ENCODE data around the gene NDUFB7. TPM values are rescaled to one million over a fixed set of nuclear protein-coding genes. Genes with fewer than 3 reads are reported as not detected.
A peak's percentile ranks its signal among the peaks of the same experiment; 100 is the strongest.
"Not testable (repeated sequence)": the region's sequence is repeated elsewhere in the genome, so short reads cannot be mapped to it uniquely, and the experiment has no call there.

NDUFB7 gene
- total RNA-seq = 131 and 133 TPM in 2 replicates

- H3K9me3 Mint-ChIP-seq = no peaks in the 10 kb centered on the region
- H3K27ac Mint-ChIP-seq = peak within 1 kb of the TSS; percentile 79
- peak within 1 kb of the TSS; percentile 97 for H3K4me3 Mint-ChIP-seq
- DNase-seq (ENCODE audit: low spot score) = peak; percentile 90
- peaks cover 29% of the 10 kb centered on the region for H3K4me1 Mint-ChIP-seq (ENCODE audit: low read depth)
- no peaks in the 10 kb centered on the region for H3K27me3 Mint-ChIP-seq (ENCODE audit: insufficient read depth)
- intact Hi-C loops (cut with micrococcal nuclease) = loop anchor here (1.0 to 5.0 kb wide), 4 partner anchors 15 to 845 kb away; partner anchors contain the start of gene AKAP8L
- peaks cover 4% of the 10 kb centered on the region for H3K36me3 Mint-ChIP-seq (ENCODE audit: low read depth)
Measured at GRCh38 chr19:14571695-14572490, at the start of gene NDUFB7. TSS of gene NDUFB7 (minus strand) at chr19:14572066. CDS start at chr19:14572000, 66 bp downstream.

GRCh38 chr19:14619404-14619803 lies 47.5 kb upstream of the NDUFB7 start:
- Mint-ChIP-seq H3K4me3 (no peak overlapping the region), H3K9me3 (peaks cover 17% of the 10 kb centered on the region), H3K36me3 (ENCODE audit: low read depth) (no peaks in the 10 kb centered on the region), H3K4me1 (ENCODE audit: low read depth) (no peaks in the 10 kb centered on the region), H3K27me3 (ENCODE audit: insufficient read depth) (no peaks in the 10 kb centered on the region), H3K27ac (no peak overlapping the region)
- no peak for DNase-seq (ENCODE audit: low spot score)
- intact Hi-C loops (cut with micrococcal nuclease) = no loop called here

GRCh38 chr19:14616407-14616806 lies 44.5 kb upstream of the NDUFB7 start:
- no peak overlapping the region for H3K27ac Mint-ChIP-seq
- no peaks in the 10 kb centered on the region for H3K27me3 Mint-ChIP-seq (ENCODE audit: insufficient read depth)
- no peaks in the 10 kb centered on the region for H3K4me1 Mint-ChIP-seq (ENCODE audit: low read depth)
- no peak overlapping the region for H3K4me3 Mint-ChIP-seq
- H3K9me3 Mint-ChIP-seq = peaks cover 17% of the 10 kb centered on the region
- intact Hi-C loops (cut with micrococcal nuclease) = no loop called here
- no peak for DNase-seq (ENCODE audit: low spot score)
- H3K36me3 Mint-ChIP-seq (ENCODE audit: low read depth) = no peaks in the 10 kb centered on the region

- intact Hi-C loops (cut with micrococcal nuclease) = no loop called here
- Mint-ChIP-seq H3K9me3 (peaks cover 17% of the 10 kb centered on the region), H3K27ac (no peak overlapping the region), H3K36me3 (ENCODE audit: low read depth) (no peaks in the 10 kb centered on the region), H3K27me3 (ENCODE audit: insufficient read depth) (no peaks in the 10 kb centered on the region), H3K4me3 (no peak overlapping the region), H3K4me1 (ENCODE audit: low read depth) (no peaks in the 10 kb centered on the region)
- no peak for DNase-seq (ENCODE audit: low spot score)
Measured at GRCh38 chr19:14615623-14616022, 43.8 kb upstream of the NDUFB7 start.

GRCh38 chr19:14614099-14614412 lies 42.2 kb upstream of the NDUFB7 start:
- DNase-seq (ENCODE audit: low spot score) = no peak
- Mint-ChIP-seq H3K9me3 (peaks cover 7% of the 10 kb centered on the region), H3K27ac (no peak overlapping the region), H3K27me3 (ENCODE audit: insufficient read depth) (no peaks in the 10 kb centered on the region), H3K4me3 (no peak overlapping the region), H3K36me3 (ENCODE audit: low read depth) (no peaks in the 10 kb centered on the region), H3K4me1 (ENCODE audit: low read depth) (no peaks in the 10 kb centered on the region)
- intact Hi-C loops (cut with micrococcal nuclease) = no loop called here

GRCh38 chr19:14613399-14614098 lies 41.7 kb upstream of the NDUFB7 start:
- H3K4me1 Mint-ChIP-seq (ENCODE audit: low read depth); H3K9me3 Mint-ChIP-seq; intact Hi-C loops (cut with micrococcal nuclease); H3K27me3 Mint-ChIP-seq (ENCODE audit: insufficient read depth); H3K4me3 Mint-ChIP-seq; H3K27ac Mint-ChIP-seq; DNase-seq (ENCODE audit: low spot score); H3K36me3 Mint-ChIP-seq (ENCODE audit: low read depth): not testable (repeated sequence)

GRCh38 chr19:14612657-14613056 lies 40.8 kb upstream of the NDUFB7 start:
- Mint-ChIP-seq H3K27ac (no peak overlapping the region), H3K9me3 (peaks cover 7% of the 10 kb centered on the region), H3K27me3 (ENCODE audit: insufficient read depth) (no peaks in the 10 kb centered on the region), H3K36me3 (ENCODE audit: low read depth) (no peaks in the 10 kb centered on the region), H3K4me3 (no peak overlapping the region), H3K4me1 (ENCODE audit: low read depth) (no peaks in the 10 kb centered on the region)
- intact Hi-C loops (cut with micrococcal nuclease) = no loop called here
- no peak for DNase-seq (ENCODE audit: low spot score)

- DNase-seq (ENCODE audit: low spot score); H3K27me3 Mint-ChIP-seq (ENCODE audit: insufficient read depth); H3K27ac Mint-ChIP-seq; H3K4me1 Mint-ChIP-seq (ENCODE audit: low read depth); H3K36me3 Mint-ChIP-seq (ENCODE audit: low read depth); intact Hi-C loops (cut with micrococcal nuclease); H3K4me3 Mint-ChIP-seq; H3K9me3 Mint-ChIP-seq: not testable (repeated sequence)
Measured at GRCh38 chr19:14612242-14612641, 40.4 kb upstream of the NDUFB7 start.

- Mint-ChIP-seq H3K36me3 (ENCODE audit: low read depth) (no peaks in the 10 kb centered on the region), H3K4me1 (ENCODE audit: low read depth) (no peaks in the 10 kb centered on the region), H3K27me3 (ENCODE audit: insufficient read depth) (no peaks in the 10 kb centered on the region), H3K4me3 (no peak overlapping the region), H3K9me3 (peaks cover 2% of the 10 kb centered on the region), H3K27ac (no peak overlapping the region)
- no peak for DNase-seq (ENCODE audit: low spot score)
- intact Hi-C loops (cut with micrococcal nuclease) = no loop called here
Measured at GRCh38 chr19:14611051-14611450, 39.2 kb upstream of the NDUFB7 start.

- DNase-seq (ENCODE audit: low spot score) = no peak
- H3K4me3 Mint-ChIP-seq = no peak overlapping the region
- H3K4me1 Mint-ChIP-seq (ENCODE audit: low read depth) = no peaks in the 10 kb centered on the region
- H3K27ac Mint-ChIP-seq = no peak overlapping the region
- H3K27me3 Mint-ChIP-seq (ENCODE audit: insufficient read depth) = no peaks in the 10 kb centered on the region
- H3K36me3 Mint-ChIP-seq (ENCODE audit: low read depth) = no peaks in the 10 kb centered on the region
- H3K9me3 Mint-ChIP-seq = no peaks in the 10 kb centered on the region
- intact Hi-C loops (cut with micrococcal nuclease) = no loop called here
Measured at GRCh38 chr19:14606627-14607026, 34.8 kb upstream of the NDUFB7 start.

- no peaks in the 10 kb centered on the region for H3K36me3 Mint-ChIP-seq (ENCODE audit: low read depth)
- H3K27ac Mint-ChIP-seq = no peak overlapping the region
- DNase-seq (ENCODE audit: low spot score) = no peak
- intact Hi-C loops (cut with micrococcal nuclease) = no loop called here
- no peak overlapping the region for H3K4me3 Mint-ChIP-seq
- no peaks in the 10 kb centered on the region for H3K9me3 Mint-ChIP-seq
- H3K4me1 Mint-ChIP-seq (ENCODE audit: low read depth) = no peaks in the 10 kb centered on the region
- H3K27me3 Mint-ChIP-seq (ENCODE audit: insufficient read depth) = no peaks in the 10 kb centered on the region
Measured at GRCh38 chr19:14603990-14604387, 32.1 kb upstream of the NDUFB7 start.

- no peaks in the 10 kb centered on the region for H3K27me3 Mint-ChIP-seq (ENCODE audit: insufficient read depth)
- no peak overlapping the region for H3K27ac Mint-ChIP-seq
- H3K4me1 Mint-ChIP-seq (ENCODE audit: low read depth) = no peaks in the 10 kb centered on the region
- no peak overlapping the region for H3K4me3 Mint-ChIP-seq
- intact Hi-C loops (cut with micrococcal nuclease) = no loop called here
- H3K36me3 Mint-ChIP-seq (ENCODE audit: low read depth) = no peaks in the 10 kb centered on the region
- H3K9me3 Mint-ChIP-seq = peaks cover 10% of the 10 kb centered on the region
- DNase-seq (ENCODE audit: low spot score) = no peak
Measured at GRCh38 chr19:14599548-14600147, 27.8 kb upstream of the NDUFB7 start.

GRCh38 chr19:14595558-14595957 lies 23.7 kb upstream of the NDUFB7 start:
- intact Hi-C loops (cut with micrococcal nuclease) = no loop called here
- Mint-ChIP-seq H3K4me1 (ENCODE audit: low read depth) (no peaks in the 10 kb centered on the region), H3K36me3 (ENCODE audit: low read depth) (no peaks in the 10 kb centered on the region), H3K9me3 (peaks cover 10% of the 10 kb centered on the region), H3K27ac (no peak overlapping the region), H3K27me3 (ENCODE audit: insufficient read depth) (peaks cover 4% of the 10 kb centered on the region), H3K4me3 (no peak overlapping the region)
- no peak for DNase-seq (ENCODE audit: low spot score)
